GM12878 (cell line): ENCODE measurements around the gene IGSF22. TPM values are rescaled to one million over a fixed set of nuclear protein-coding genes. Genes with fewer than 3 reads are reported as not detected.
"Not testable (repeated sequence)": the region's sequence is repeated elsewhere in the genome, so short reads cannot be mapped to it uniquely, and the experiment has no call there.

Experiments
- ATAC-seq: fragments of 200-7000 bp; cut with Tn5 transposase; 3 replicates; pipeline ENCODE4 v1.9.1; 2020; ENCODE audit warnings: mild to moderate bottlenecking, moderate library complexity
- BruUV-seq: library from RNA; stranded (reverse); fragments of 400-500 nt; replicated peaks from 2 replicates; lab custom pipeline; 2021; lab: Mats Ljungman, UMichigan
- CTCF ChIA-PET: fragments of 300-600 bp; sonication (Branson Sonifier 250); formaldehyde crosslinking; extraction: SDS; loops from one replicate; lab custom pipeline; 2021; ENCODE audit warnings: inconsistent platforms; lab: Yijun Ruan, JAX
- POLR2A ChIA-PET: fragments of 350-600 bp; formaldehyde crosslinking; extraction: SDS; loops from one replicate; lab custom pipeline; 2021; ENCODE audit warnings: inconsistent platforms; lab: Charles Lee
- RAD21 ChIA-PET: fragments of 300-600 bp; sonication (Branson Sonifier 250); formaldehyde crosslinking; loops from one replicate; lab custom pipeline; 2023; ENCODE audit warnings: antibody characterized with exemption; ENCODE audit not compliant: unreplicated experiment; lab: Charles Lee
- SMC1A ChIA-PET: fragments of 300-600 bp; sonication (Branson Sonifier 250); formaldehyde crosslinking; loops from one replicate; lab custom pipeline; 2023; ENCODE audit not compliant: unreplicated experiment, uncharacterized antibody; lab: Charles Lee
- DNase-seq: peaks from one replicate; pipeline ENCODE4 v3.0.0-alpha.2; 2011; ENCODE audit warnings: low read depth, low spot score
- FAIRE-seq: peaks from 3 replicates; lab custom pipeline; 2011; peaks lifted over from hg19 to GRCh38; lab: Jason Lieb, UNC
- H2AFZ ChIP-seq: 2 replicates; pipeline ENCODE4 v1.6.0; 2011; ENCODE audit warnings: low read depth, low read length, control low read depth; ENCODE audit not compliant: control insufficient read depth
- H3K27ac ChIP-seq: 2 replicates; pipeline ENCODE4 v1.5.1; 2011; ENCODE audit warnings: control low read depth; ENCODE audit not compliant: control insufficient read depth, insufficient read depth
- H3K27me3 ChIP-seq, 2 experiments: replicated peaks in 1 of 2; 2 replicates each; pipeline versions ENCODE4 v1.6.0 to v1.6.1; 2011; ENCODE audit warnings: low read length in 1 of 2; ENCODE audit not compliant: control insufficient read depth in 2 of 2, insufficient read depth in 2 of 2
- H3K36me3 ChIP-seq, 2 experiments: 2 replicates each; pipeline ENCODE4 v1.5.1; 2011; ENCODE audit warnings: low read length in 1 of 2; ENCODE audit not compliant: control insufficient read depth in 2 of 2, insufficient read depth in 2 of 2
- H3K4me1 ChIP-seq: 2 replicates; pipeline ENCODE4 v1.6.1; 2011; ENCODE audit warnings: mild to moderate bottlenecking, low read length, moderate library complexity, mixed read lengths; ENCODE audit not compliant: control insufficient read depth, insufficient read depth
- H3K4me2 ChIP-seq: 2 replicates; pipeline ENCODE4 v1.6.0; 2011; ENCODE audit warnings: control low read depth; ENCODE audit not compliant: control insufficient read depth, insufficient read depth
- H3K4me3 ChIP-seq: fragments of 200-600 bp; sonication (generic); 2 replicates; pipeline ENCODE4 v1.5.1; 2016
- H3K79me2 ChIP-seq: 2 replicates; pipeline ENCODE4 v1.6.0; 2011; ENCODE audit warnings: low read length; ENCODE audit not compliant: control insufficient read depth, insufficient read depth
- H3K9ac ChIP-seq: 2 replicates; pipeline ENCODE4 v1.8.0; 2011; ENCODE audit warnings: low read length, control low read depth, mixed read lengths; ENCODE audit not compliant: control insufficient read depth, insufficient read depth
- H3K9me3 ChIP-seq: replicated peaks from 3 replicates; pipeline ENCODE4 v1.5.1; 2011; ENCODE audit warnings: mild to moderate bottlenecking, low read length; ENCODE audit not compliant: control insufficient read depth, insufficient read depth
- H4K20me1 ChIP-seq: 2 replicates; pipeline ENCODE4 v1.6.0; 2011; ENCODE audit not compliant: control insufficient read depth, insufficient read depth
- CBFB ChIP-seq: IDR thresholded peaks from 2 replicates; pipeline ENCODE4 v1.6.1; 2016; ENCODE audit warnings: antibody characterized with exemption, low read depth
- CEBPZ ChIP-seq: fragments of 150-350 bp; IDR thresholded peaks from 2 replicates; pipeline ENCODE4 v1.6.1; 2016; ENCODE audit warnings: low read depth, low read length
- HDAC2 ChIP-seq: fragments of 200-600 bp; sonication (generic); IDR thresholded peaks from 2 replicates; pipeline ENCODE4 v1.6.1; 2017
- NR2C2 ChIP-seq: IDR thresholded peaks from 2 replicates; pipeline ENCODE4 v1.6.1; 2011; ENCODE audit warnings: borderline replicate concordance, low read depth; ENCODE audit not compliant: control insufficient read depth, insufficient read length
- NRF1 ChIP-seq: conservative IDR thresholded peaks from 2 replicates; pipeline ENCODE4 v1.6.1; 2011; ENCODE audit warnings: mild to moderate bottlenecking, low read depth, low read length, improper control_type of control experiment
- PAX8 ChIP-seq: fragments of 450-650 bp; IDR thresholded peaks from 2 replicates; pipeline ENCODE4 v1.6.1; 2017; ENCODE audit warnings: mild to moderate bottlenecking, moderate library complexity
- RCOR1 ChIP-seq: conservative IDR thresholded peaks from 2 replicates; pipeline ENCODE4 v1.6.1; 2012; ENCODE audit warnings: low read depth, low read length, improper control_type of control experiment
- SMAD1 ChIP-seq: fragments of 450-650 bp; IDR thresholded peaks from 2 replicates; pipeline ENCODE4 v1.6.1; 2018; ENCODE audit warnings: mild to moderate bottlenecking, low read depth; ENCODE audit not compliant: partially characterized antibody
- SMC3 ChIP-seq: IDR thresholded peaks from 2 replicates; pipeline ENCODE4 v1.6.1; 2011; ENCODE audit warnings: low read length, improper control_type of control experiment, borderline replicate concordance
- SRF ChIP-seq, 2 experiments: IDR thresholded peaks; 2 replicates each; pipeline ENCODE4 v1.6.1; 2011; ENCODE audit warnings: low read depth in 2 of 2, low read length in 2 of 2, mild to moderate bottlenecking in 1 of 2, moderate library complexity in 1 of 2
- ZBTB4 ChIP-seq: fragments of 450-650 bp; formaldehyde crosslinking; IDR thresholded peaks from 2 replicates; pipeline ENCODE4 v1.4.0; 2022; ENCODE audit warnings: mild to moderate bottlenecking, moderate library complexity
- WGBS: methylation state at CpG from one replicate; pipeline ENCODE4 v1.1.6; 2016; ENCODE audit warnings: low lambda C conversion rate; ENCODE audit not compliant: insufficient replicate concordance, insufficient coverage; ENCODE audit errors: missing lambda C conversion rate; 5-methylcytosine and 5-hydroxymethylcytosine counted together
- in situ Hi-C: fragments of 300-500 bp; cut with MboI; formaldehyde crosslinking; loops from 9 replicates; pipeline ENCODE4 v1.14.3; 2018; ENCODE audit warnings: mixed read lengths
- intact Hi-C: fragments of 100-400 bp; cut with micrococcal nuclease; formaldehyde crosslinking; loops from one replicate; pipeline ENCODE4 v1.14.2; 2022; ENCODE audit not compliant: unreplicated experiment
- polyA plus RNA-seq, 11 experiments: library from polyadenylated mRNA; depleted of rRNA in 4 of 11; unstranded in 6 of 11; stranded (reverse) in 5 of 11; fragments of >200 nt; fragmentation: Nextera tagmentation in 4 of 11; fragmentation: Illumina TruSeq in 1 of 11; extraction: Ambion mirVana in 4 of 11; extraction: Trizol in 1 of 11; gene quantifications; 1 replicate in 1 of 11; 2 replicates in 10 of 11; pipeline versions ENCODE4 v1.2.1 to v1.2.3, GENCODE V29; 2011 to 2016; ENCODE audit warnings: inconsistent platforms in 2 of 11, missing spikeins in 2 of 11, low read depth in 1 of 11
- total RNA-seq, 4 experiments: library from RNA; depleted of rRNA in 3 of 4; stranded (reverse); fragments of >200 nt in 3 of 4; fragmentation: Illumina TruSeq in 1 of 4; extraction: Trizol in 1 of 4; gene quantifications; 2 replicates each; pipeline versions ENCODE4 v1.2.1 to v1.2.3, GENCODE V29; 2013 to 2021

Gene IGSF22
- total and polyA plus RNA-seq, 10 of the 15 experiments (the other 5 are each of a cell fraction or from before 2014, with no cell fraction given): 0.02 to 0.18 TPM; not detected in 8

- no peak for TF ChIP-seq CEBPZ
- no peak for TF ChIP-seq NRF1
- TF ChIP-seq HDAC2: no peak
- no peak for TF ChIP-seq RCOR1
- TF ChIP-seq ZBTB4 (CRISPR knock-in tag): no peak
- no peak for TF ChIP-seq CBFB
- no peak for TF ChIP-seq SMC3
- no peak for TF ChIP-seq NR2C2
- no peak for TF ChIP-seq SRF (IDR thresholded peaks at IDR 0.05; ENCODE audit: low read depth in 2 of 2, low read length in 2 of 2)
- no peak for TF ChIP-seq SMAD1
- TF ChIP-seq PAX8: no peak
- TF ChIP-seq, all 136 proteins: peak for 0
Measured at GRCh38 chr11:18682466-18682865, 43.5 kb downstream of the IGSF22 start (continued).

- H3K4me3 ChIP-seq, FAIRE-seq, RAD21 ChIA-PET, H4K20me1 ChIP-seq, ATAC-seq, BruUV-seq, H3K9me3 ChIP-seq, H3K27ac ChIP-seq, H3K36me3 ChIP-seq, intact Hi-C loops, H3K79me2 ChIP-seq, H3K4me2 ChIP-seq, DNase-seq, in situ Hi-C loops, H2AFZ ChIP-seq, SMC1A ChIA-PET, H3K4me1 ChIP-seq, H3K27me3 ChIP-seq, CTCF ChIA-PET, H3K9ac ChIP-seq: not testable (repeated sequence)
- POLR2A ChIA-PET: interaction anchor here (0.5 kb wide), 1 partner anchor 237 kb away, joined by 3 read pairs; no protein-coding TSS in a partner anchor
- 55% methylated on average over 1 of the region's 1 CpG for WGBS
Measured at GRCh38 chr11:18681949-18682348, 44.0 kb downstream of the IGSF22 start.
